ENCODE data around the gene MTHFD2L. TPM values are rescaled to one million over a fixed set of nuclear protein-coding genes. Genes with fewer than 3 reads are reported as not detected.

MTHFD2L gene
- total RNA-seq, 1 donor from 2014 or later: 12.4 TPM

GRCh38 chr4:74344031-74344430 is 186.1 kb downstream of the MTHFD2L start:
- no peak overlapping the region for H3K4me3 ChIP-seq (ENCODE audit: insufficient read depth, low read depth, low read length)
- peaks cover 22% of the 10 kb centered on the region for H3K9me3 Mint-ChIP-seq (ENCODE audit: unreplicated experiment)
- no peak for TF ChIP-seq CTCF (IDR thresholded peaks at IDR 0.05; ENCODE audit: insufficient read depth, low read depth, low read length)
- no peak for TF ChIP-seq EZH2 (IDR thresholded peaks at IDR 0.05; ENCODE audit: insufficient read depth, low read length)

More at GRCh38 chr4:74344031-74344430, 186.1 kb downstream of the MTHFD2L start:
- Histone ChIP-seq H2AFZ (ENCODE audit: low read depth, low read length) (no peak overlapping the region), H3K4me1 (ENCODE audit: insufficient read depth, low read length) (no peaks in the 10 kb centered on the region), H3K9ac (ENCODE audit: low read length) (no peak overlapping the region), H3K27me3 (ENCODE audit: insufficient read depth, low read length) (no peaks in the 10 kb centered on the region), H3K79me2 (ENCODE audit: insufficient read depth, low read length) (no peaks in the 10 kb centered on the region), H3K4me2 (ENCODE audit: low read length) (no peak overlapping the region), H3K36me3 (ENCODE audit: insufficient read depth, low read length) (no peaks in the 10 kb centered on the region), H3K9me3 (ENCODE audit: insufficient read depth, low read depth, low read length) (peaks cover 7% of the 10 kb centered on the region), H3K27ac (ENCODE audit: low read depth, low read length) (no peak overlapping the region), H4K20me1 (ENCODE audit: insufficient read depth, low read length) (no peaks in the 10 kb centered on the region)
- H3K4me3 Mint-ChIP-seq (ENCODE audit: unreplicated experiment): no peak overlapping the region
- FAIRE-seq (no peak), DNase-seq (ENCODE audit: low read depth) (no peak)
- H3K27me3 Mint-ChIP-seq (ENCODE audit: low read depth, unreplicated experiment): no peaks in the 10 kb centered on the region
- H3K4me1 Mint-ChIP-seq (ENCODE audit: low read depth, unreplicated experiment): no peaks in the 10 kb centered on the region
- H3K27ac Mint-ChIP-seq (ENCODE audit: unreplicated experiment): no peak overlapping the region
- H3K36me3 Mint-ChIP-seq (ENCODE audit: low read depth, unreplicated experiment): no peaks in the 10 kb centered on the region

Other genes with a start within 250 kb of the MTHFD2L start
- not detected in 2 replicates for gene PF4, start 176.1 kb upstream of the MTHFD2L start, total RNA-seq
- not detected in 2 replicates for gene PPBP, start 169.9 kb upstream of the MTHFD2L start, total RNA-seq
- gene CXCL5, start 159.4 kb upstream of the MTHFD2L start, total RNA-seq: 0.61 and 0.99 TPM in 2 replicates
- gene CXCL3, start 119.4 kb upstream of the MTHFD2L start, total RNA-seq: 0.77 and 1.4 TPM in 2 replicates
- gene CXCL2, start 58.9 kb upstream of the MTHFD2L start, total RNA-seq: 1.2 and 1.3 TPM in 2 replicates
- 0.54 and 0.77 TPM in 2 replicates for gene EPGN, start 150.4 kb downstream of the MTHFD2L start, total RNA-seq
- 0.14 and 0.30 TPM in 2 replicates for gene EREG, start 207.0 kb downstream of the MTHFD2L start, total RNA-seq